PC-3 (cell line): ENCODE data around the gene MLYCD.

Experiments used
- EZH2 ChIP-seq: fragments of 300-600 bp; sonication (generic); IDR thresholded peaks from one replicate; pipeline ENCODE4 v1.6.1; 2017; ENCODE audit warnings: antibody characterized with exemption, mild to moderate bottlenecking, low read length; ENCODE audit not compliant: unreplicated experiment
- TF ChIP-seq, protein P1 (sequence below): fragments of 300-600 bp; sonication (generic); conservative IDR thresholded peaks from 2 replicates; pipeline ENCODE4 v1.5.1; 2017; ENCODE audit warnings: antibody characterized with exemption, low read depth, mild to moderate bottlenecking, low read length

GRCh38 chr16:83932955-83933673 is 34.2 kb downstream of the MLYCD start:
- TF ChIP-seq, protein P1, sequence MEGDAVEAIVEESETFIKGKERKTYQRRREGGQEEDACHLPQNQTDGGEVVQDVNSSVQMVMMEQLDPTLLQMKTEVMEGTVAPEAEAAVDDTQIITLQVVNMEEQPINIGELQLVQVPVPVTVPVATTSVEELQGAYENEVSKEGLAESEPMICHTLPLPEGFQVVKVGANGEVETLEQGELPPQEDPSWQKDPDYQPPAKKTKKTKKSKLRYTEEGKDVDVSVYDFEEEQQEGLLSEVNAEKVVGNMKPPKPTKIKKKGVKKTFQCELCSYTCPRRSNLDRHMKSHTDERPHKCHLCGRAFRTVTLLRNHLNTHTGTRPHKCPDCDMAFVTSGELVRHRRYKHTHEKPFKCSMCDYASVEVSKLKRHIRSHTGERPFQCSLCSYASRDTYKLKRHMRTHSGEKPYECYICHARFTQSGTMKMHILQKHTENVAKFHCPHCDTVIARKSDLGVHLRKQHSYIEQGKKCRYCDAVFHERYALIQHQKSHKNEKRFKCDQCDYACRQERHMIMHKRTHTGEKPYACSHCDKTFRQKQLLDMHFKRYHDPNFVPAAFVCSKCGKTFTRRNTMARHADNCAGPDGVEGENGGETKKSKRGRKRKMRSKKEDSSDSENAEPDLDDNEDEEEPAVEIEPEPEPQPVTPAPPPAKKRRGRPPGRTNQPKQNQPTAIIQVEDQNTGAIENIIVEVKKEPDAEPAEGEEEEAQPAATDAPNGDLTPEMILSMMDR, result no peak
- TF ChIP-seq EZH2, result no peak
